HG03175 (cell line): ENCODE results near the gene ADGRL3.

ENCODE experiments used
- ATAC-seq: cut with Tn5 transposase; IDR thresholded peaks from one replicate; pipeline ENCODE4 v1.9.1; 2021; ENCODE audit warnings: mild to moderate bottlenecking, moderate library complexity; ENCODE audit not compliant: unreplicated experiment

The ADGRL3 gene

GRCh38 chr4:61200187-61200915 is at the start of gene ADGRL3:
Gene ADGRL3, plus strand, starts transcription at chr4:61200326.
- ATAC-seq = no peak

GRCh38 chr4:61152433-61152832 is 47.7 kb upstream of the ADGRL3 start:
- ATAC-seq = no peak

GRCh38 chr4:61160478-61160877 is 39.6 kb upstream of the ADGRL3 start:
- no peak for ATAC-seq

GRCh38 chr4:61162116-61162515 is 38.0 kb upstream of the ADGRL3 start:
- ATAC-seq = no peak

- ATAC-seq = no peak
These were observed 26.3 kb upstream of the ADGRL3 start for GRCh38 chr4:61173799-61174198.

- ATAC-seq = no peak
These were observed 24.6 kb upstream of the ADGRL3 start for GRCh38 chr4:61175495-61175894.

GRCh38 chr4:61177367-61177766 is 22.8 kb upstream of the ADGRL3 start:
- ATAC-seq = no peak

GRCh38 chr4:61180405-61180804 is 19.7 kb upstream of the ADGRL3 start:
- ATAC-seq = no peak

- ATAC-seq = no peak
These were observed 17.2 kb upstream of the ADGRL3 start for GRCh38 chr4:61182915-61183314.

GRCh38 chr4:61185288-61185687 is 14.8 kb upstream of the ADGRL3 start:
- ATAC-seq = no peak

GRCh38 chr4:61192392-61192791 is 7.7 kb upstream of the ADGRL3 start:
- ATAC-seq = no peak

GRCh38 chr4:61193863-61194262 is 6.3 kb upstream of the ADGRL3 start:
- no peak for ATAC-seq

- ATAC-seq = no peak
These were observed 5.6 kb upstream of the ADGRL3 start for GRCh38 chr4:61194571-61194970.

GRCh38 chr4:61195101-61195500 is 5.0 kb upstream of the ADGRL3 start:
- no peak for ATAC-seq

- no peak for ATAC-seq
These were observed 1.4 kb upstream of the ADGRL3 start for GRCh38 chr4:61198686-61199085.

GRCh38 chr4:61199873-61200186 is 296 bp upstream of the ADGRL3 start:
- no peak for ATAC-seq

GRCh38 chr4:61200916-61201526 is 895 bp downstream of the ADGRL3 start:
- ATAC-seq = no peak

- ATAC-seq = no peak
These were observed 1.4 kb downstream of the ADGRL3 start for GRCh38 chr4:61201561-61201960.

GRCh38 chr4:61201961-61202637 is 2.0 kb downstream of the ADGRL3 start:
- no peak for ATAC-seq

GRCh38 chr4:61202638-61203435 is 2.7 kb downstream of the ADGRL3 start:
- ATAC-seq = no peak

- no peak for ATAC-seq
These were observed 3.3 kb downstream of the ADGRL3 start for GRCh38 chr4:61203436-61203790.
